ENCODE results near the gene TBC1D3B.

GRCh38 chr17:36204724-36205500 is 28.5 kb upstream of the TBC1D3B start:
- TF ChIP-seq, protein P1, sequence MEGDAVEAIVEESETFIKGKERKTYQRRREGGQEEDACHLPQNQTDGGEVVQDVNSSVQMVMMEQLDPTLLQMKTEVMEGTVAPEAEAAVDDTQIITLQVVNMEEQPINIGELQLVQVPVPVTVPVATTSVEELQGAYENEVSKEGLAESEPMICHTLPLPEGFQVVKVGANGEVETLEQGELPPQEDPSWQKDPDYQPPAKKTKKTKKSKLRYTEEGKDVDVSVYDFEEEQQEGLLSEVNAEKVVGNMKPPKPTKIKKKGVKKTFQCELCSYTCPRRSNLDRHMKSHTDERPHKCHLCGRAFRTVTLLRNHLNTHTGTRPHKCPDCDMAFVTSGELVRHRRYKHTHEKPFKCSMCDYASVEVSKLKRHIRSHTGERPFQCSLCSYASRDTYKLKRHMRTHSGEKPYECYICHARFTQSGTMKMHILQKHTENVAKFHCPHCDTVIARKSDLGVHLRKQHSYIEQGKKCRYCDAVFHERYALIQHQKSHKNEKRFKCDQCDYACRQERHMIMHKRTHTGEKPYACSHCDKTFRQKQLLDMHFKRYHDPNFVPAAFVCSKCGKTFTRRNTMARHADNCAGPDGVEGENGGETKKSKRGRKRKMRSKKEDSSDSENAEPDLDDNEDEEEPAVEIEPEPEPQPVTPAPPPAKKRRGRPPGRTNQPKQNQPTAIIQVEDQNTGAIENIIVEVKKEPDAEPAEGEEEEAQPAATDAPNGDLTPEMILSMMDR (IDR thresholded peaks at IDR 0.05; ENCODE audit: borderline replicate concordance, extremely low read depth, low read length, poor library complexity, severe bottlenecking), result no peak
- no peak for TF ChIP-seq EZH2 (IDR thresholded peaks at IDR 0.05; ENCODE audit: borderline replicate concordance, low read depth, low read length, severe bottlenecking)

Data from DND-41 (cell line).